H9 (cell line): ENCODE results near the gene PPFIBP1. TPM values are rescaled to one million over a fixed set of nuclear protein-coding genes. Genes with fewer than 3 reads are reported as not detected.

Experiments
- DNase-seq: peaks from one replicate; pipeline ENCODE4 v3.0.0-alpha.2; 2017
- H2AFZ ChIP-seq: one replicate; pipeline ENCODE4 v1.6.1; 2013; ENCODE audit warnings: mild to moderate bottlenecking, low read length, control low read depth, moderate library complexity
- H2AK5ac ChIP-seq: 2 replicates; pipeline ENCODE4 v1.6.1; 2013; ENCODE audit warnings: low read length, control low read depth, mixed read lengths; ENCODE audit not compliant: insufficient read length
- H2BK120ac ChIP-seq: one replicate; pipeline ENCODE4 v1.6.1; 2013; ENCODE audit warnings: low read depth, mild to moderate bottlenecking, low read length, control low read depth, inconsistent platforms; ENCODE audit not compliant: poor library complexity, severe bottlenecking
- H2BK12ac ChIP-seq: 2 replicates; pipeline ENCODE4 v1.6.1; 2013; ENCODE audit warnings: low read length, control low read depth, mixed read lengths, low read depth; ENCODE audit not compliant: insufficient read length
- H2BK15ac ChIP-seq: 2 replicates; pipeline ENCODE4 v1.6.1; 2013; ENCODE audit warnings: low read depth, low read length, control low read depth
- H2BK20ac ChIP-seq: one replicate; pipeline ENCODE4 v1.6.1; 2013; ENCODE audit warnings: low read depth, mild to moderate bottlenecking, low read length, control low read depth, inconsistent platforms; ENCODE audit not compliant: poor library complexity, severe bottlenecking
- H2BK5ac ChIP-seq: 2 replicates; pipeline ENCODE4 v1.6.1; 2013; ENCODE audit warnings: low read length, control low read depth, mixed read lengths; ENCODE audit not compliant: insufficient read length
- H3K14ac ChIP-seq: 2 replicates; pipeline ENCODE4 v1.6.1; 2013; ENCODE audit warnings: low read length, control low read depth; ENCODE audit not compliant: insufficient read depth
- H3K18ac ChIP-seq: 2 replicates; pipeline ENCODE4 v1.6.1; 2013; ENCODE audit warnings: low read depth, mild to moderate bottlenecking, mixed read lengths, low read length, control low read depth; ENCODE audit not compliant: insufficient read length
- H3K23ac ChIP-seq: 2 replicates; pipeline ENCODE4 v1.6.1; 2013; ENCODE audit warnings: low read length, control low read depth, mixed read lengths, low read depth; ENCODE audit not compliant: insufficient read length
- H3K23me2 ChIP-seq: 2 replicates; pipeline ENCODE4 v1.6.1; 2013; ENCODE audit warnings: low read depth, mild to moderate bottlenecking, mixed read lengths, low read length, control low read depth; ENCODE audit not compliant: insufficient read length, poor library complexity, severe bottlenecking
- H3K27ac ChIP-seq: 2 replicates; pipeline ENCODE4 v1.5.1; 2013; ENCODE audit warnings: low read length, control low read depth, mixed read lengths, low read depth; ENCODE audit not compliant: insufficient read length
- H3K27me3 ChIP-seq: 2 replicates; pipeline ENCODE4 v1.6.1; 2013; ENCODE audit warnings: low read length, control low read depth, inconsistent platforms; ENCODE audit not compliant: insufficient read depth
- H3K4ac ChIP-seq: 2 replicates; pipeline ENCODE4 v1.6.1; 2013; ENCODE audit warnings: low read depth, mild to moderate bottlenecking, control low read depth, inconsistent platforms, low read length, moderate library complexity
- H3K4me1 ChIP-seq: 2 replicates; pipeline ENCODE4 v1.6.1; 2013; ENCODE audit warnings: low read length, control low read depth, inconsistent platforms; ENCODE audit not compliant: insufficient read depth
- H3K4me2 ChIP-seq: 2 replicates; pipeline ENCODE4 v1.6.1; 2013; ENCODE audit warnings: low read length, control low read depth, mixed read lengths; ENCODE audit not compliant: insufficient read length, insufficient read depth
- H3K56ac ChIP-seq: 2 replicates; pipeline ENCODE4 v1.6.1; 2013; ENCODE audit warnings: low read depth, mild to moderate bottlenecking, mixed read lengths, low read length, control low read depth; ENCODE audit not compliant: insufficient read length
- H3K79me1 ChIP-seq: 2 replicates; pipeline ENCODE4 v1.6.1; 2013; ENCODE audit warnings: low read depth, mild to moderate bottlenecking, moderate library complexity, low read length, control low read depth, inconsistent platforms; ENCODE audit not compliant: insufficient read depth, poor library complexity, severe bottlenecking
- H3K79me2 ChIP-seq: 2 replicates; pipeline ENCODE4 v1.6.1; 2013; ENCODE audit warnings: low read length, control low read depth, inconsistent platforms; ENCODE audit not compliant: insufficient read depth
- H3K9ac ChIP-seq: 2 replicates; pipeline ENCODE4 v1.6.1; 2013; ENCODE audit warnings: low read length, control low read depth, mixed read lengths; ENCODE audit not compliant: insufficient read length; ENCODE audit errors: extremely low read depth
- H3K9me3 ChIP-seq: one replicate; pipeline ENCODE4 v1.6.1; 2013; ENCODE audit warnings: low read depth, low read length, inconsistent platforms; ENCODE audit not compliant: control insufficient read depth
- H3T11ph ChIP-seq: one replicate; pipeline ENCODE4 v1.6.1; 2013; ENCODE audit warnings: mild to moderate bottlenecking, low read length, control low read depth, inconsistent platforms
- H4K20me1 ChIP-seq: one replicate; pipeline ENCODE4 v1.6.1; 2013; ENCODE audit not compliant: control insufficient read depth, insufficient read length, insufficient read depth
- H4K5ac ChIP-seq: 2 replicates; pipeline ENCODE4 v1.6.1; 2013; ENCODE audit warnings: low read depth, mild to moderate bottlenecking, mixed read lengths, low read length, control low read depth; ENCODE audit not compliant: insufficient read length
- H4K8ac ChIP-seq: replicated peaks from 2 replicates; pipeline ENCODE4 v1.6.1; 2013; ENCODE audit warnings: low read length, control low read depth, mixed read lengths, low read depth; ENCODE audit not compliant: insufficient read length
- H4K91ac ChIP-seq: 2 replicates; pipeline ENCODE4 v1.6.1; 2013; ENCODE audit warnings: low read depth, mild to moderate bottlenecking, moderate library complexity, mixed read lengths, low read length, control low read depth; ENCODE audit not compliant: insufficient read length
- H3K27ac Mint-ChIP-seq, 3 experiments: 2 replicates in 2 of 3; 3 replicates in 1 of 3; pipeline ENCODE4 v1.8.0; 2020 to 2021; ENCODE audit warnings: mixed read lengths in 3 of 3, mild to moderate bottlenecking in 1 of 3, moderate library complexity in 1 of 3
- H3K27me3 Mint-ChIP-seq: 2 replicates; pipeline ENCODE4 v1.8.0; 2021; ENCODE audit warnings: low read depth, mild to moderate bottlenecking, moderate library complexity, mixed read lengths
- H3K36me3 Mint-ChIP-seq, 3 experiments: 2 replicates in 2 of 3; 3 replicates in 1 of 3; pipeline ENCODE4 v1.8.0; 2020 to 2021; ENCODE audit warnings: low read depth in 3 of 3, mixed read lengths in 3 of 3; ENCODE audit not compliant: insufficient read depth in 1 of 3
- H3K4me1 Mint-ChIP-seq, 2 experiments: 2 replicates each; pipeline ENCODE4 v1.8.0; 2020; ENCODE audit warnings: mixed read lengths in 2 of 2
- H3K4me3 Mint-ChIP-seq, 2 experiments: 2 replicates in 1 of 2; 3 replicates in 1 of 2; pipeline ENCODE4 v1.8.0; 2020 to 2021; ENCODE audit warnings: mild to moderate bottlenecking in 2 of 2, mixed read lengths in 2 of 2, moderate library complexity in 1 of 2
- H3K9me3 Mint-ChIP-seq, 2 experiments: 2 replicates in 1 of 2; 3 replicates in 1 of 2; pipeline ENCODE4 v1.8.0; 2020; ENCODE audit warnings: mild to moderate bottlenecking in 2 of 2, mixed read lengths in 2 of 2, moderate library complexity in 1 of 2
- WGBS: extraction: QIAGEN DNeasy Blood & Tissue Kit; methylation state at CpG from one replicate; pipeline ENCODE4 v1.1.7; 2013; ENCODE audit warnings: missing lambda C conversion rate, low lambda C conversion rate, mixed read lengths; ENCODE audit not compliant: insufficient read length; ENCODE audit errors: extremely low coverage; 5-methylcytosine and 5-hydroxymethylcytosine counted together
- total RNA-seq: library from RNA; stranded (reverse); gene quantifications from 2 replicates; pipeline ENCODE4 v1.2.1, GENCODE V29; 2021
- TF ChIP-seq, protein P1 (sequence below): fragments of 200-600 bp; sonication (generic); conservative IDR thresholded peaks from 3 replicates; pipeline ENCODE4 v1.8.0; 2021; ENCODE audit warnings: antibody characterized with exemption, mild to moderate bottlenecking

Gene PPFIBP1
- total RNA-seq, 1 experiment from 2014 or later, result 29.2 TPM

DNA sequence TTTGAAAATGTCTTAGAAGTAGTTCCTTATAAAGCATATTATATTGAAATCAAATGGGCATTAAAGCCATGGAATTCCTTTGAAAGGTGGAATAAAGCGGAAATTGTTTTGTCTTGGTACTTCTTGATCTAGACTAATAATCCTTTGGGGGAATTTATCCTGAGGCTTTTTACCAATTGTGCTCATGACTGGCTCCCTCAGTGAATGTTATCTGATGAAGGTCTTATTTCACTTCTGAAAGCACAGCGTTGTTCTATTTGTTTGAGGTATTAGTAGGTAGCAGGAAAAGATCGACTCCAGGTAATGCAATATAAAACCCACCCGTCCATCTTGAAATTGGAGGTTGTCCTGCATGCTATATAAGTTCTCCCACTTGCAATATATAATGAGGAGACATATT is 64.8 kb downstream of the PPFIBP1 start:
- H3K27me3 ChIP-seq, result no peaks in the 10 kb centered on the region
- H3K4ac ChIP-seq, result no peak overlapping the region
- H3K14ac ChIP-seq, result no peak overlapping the region
- peaks cover 3% of the 10 kb centered on the region for H3K79me1 ChIP-seq
- no peak overlapping the region for H2BK5ac ChIP-seq
- Mint-ChIP-seq H3K4me1 (peaks cover 10 to 18% of the 10 kb centered on the region in 2 experiments), H3K4me3 (no peak overlapping the region), H3K36me3 (peaks cover 1 to 2% (median 2%) of the 10 kb centered on the region in 3 experiments; a peak in 4 of 7 replicates), H3K27ac (no peak overlapping the region), H3K9me3 (no peaks in the 10 kb centered on the region), H3K27me3 (no peaks in the 10 kb centered on the region)
- H3T11ph ChIP-seq, result no peak overlapping the region
- H2AK5ac ChIP-seq, result no peak overlapping the region
- no peak overlapping the region for H4K5ac ChIP-seq
- H2BK15ac ChIP-seq, result no peak overlapping the region
- H3K79me2 ChIP-seq, result no peaks in the 10 kb centered on the region
- TF ChIP-seq, protein P1, sequence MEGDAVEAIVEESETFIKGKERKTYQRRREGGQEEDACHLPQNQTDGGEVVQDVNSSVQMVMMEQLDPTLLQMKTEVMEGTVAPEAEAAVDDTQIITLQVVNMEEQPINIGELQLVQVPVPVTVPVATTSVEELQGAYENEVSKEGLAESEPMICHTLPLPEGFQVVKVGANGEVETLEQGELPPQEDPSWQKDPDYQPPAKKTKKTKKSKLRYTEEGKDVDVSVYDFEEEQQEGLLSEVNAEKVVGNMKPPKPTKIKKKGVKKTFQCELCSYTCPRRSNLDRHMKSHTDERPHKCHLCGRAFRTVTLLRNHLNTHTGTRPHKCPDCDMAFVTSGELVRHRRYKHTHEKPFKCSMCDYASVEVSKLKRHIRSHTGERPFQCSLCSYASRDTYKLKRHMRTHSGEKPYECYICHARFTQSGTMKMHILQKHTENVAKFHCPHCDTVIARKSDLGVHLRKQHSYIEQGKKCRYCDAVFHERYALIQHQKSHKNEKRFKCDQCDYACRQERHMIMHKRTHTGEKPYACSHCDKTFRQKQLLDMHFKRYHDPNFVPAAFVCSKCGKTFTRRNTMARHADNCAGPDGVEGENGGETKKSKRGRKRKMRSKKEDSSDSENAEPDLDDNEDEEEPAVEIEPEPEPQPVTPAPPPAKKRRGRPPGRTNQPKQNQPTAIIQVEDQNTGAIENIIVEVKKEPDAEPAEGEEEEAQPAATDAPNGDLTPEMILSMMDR, result no peak
- H3K4me1 ChIP-seq, result no peaks in the 10 kb centered on the region
- H4K20me1 ChIP-seq, result no peaks in the 10 kb centered on the region
- H3K4me2 ChIP-seq, result no peak overlapping the region
- no CpG with 5 or more reads among the region's 4 CpGs for WGBS
- no peak for DNase-seq
- no peak overlapping the region for H2BK20ac ChIP-seq
- no peak overlapping the region for H2BK12ac ChIP-seq
- no peak overlapping the region for H4K91ac ChIP-seq
- H3K27ac ChIP-seq, result no peak overlapping the region
- H3K23me2 ChIP-seq, result no peaks in the 10 kb centered on the region
- H4K8ac ChIP-seq, result no peak overlapping the region
- H2BK120ac ChIP-seq, result no peak overlapping the region
- H3K18ac ChIP-seq, result no peak overlapping the region
- H3K56ac ChIP-seq, result no peak overlapping the region
- no peak overlapping the region for H3K23ac ChIP-seq
- H3K9me3 ChIP-seq, result no peaks in the 10 kb centered on the region
- no peak overlapping the region for H2AFZ ChIP-seq
- H3K9ac ChIP-seq, result no peak overlapping the region
